Neural cell (in vitro differentiated cells): ENCODE measurements around the gene IL18BP. TPM values are rescaled to one million over a fixed set of nuclear protein-coding genes. Genes with fewer than 3 reads are reported as not detected.

Experiments
- H2AFZ ChIP-seq: fragments of 200-600, 300-800 bp; sonication (generic), shearing (Covaris generic); 2 replicates; pipeline ENCODE4 v1.6.0; 2014; ENCODE audit warnings: low read depth, mild to moderate bottlenecking, antibody characterized with exemption, low read length, moderate library complexity
- H3F3A ChIP-seq: fragments of 200-600 bp; shearing (Covaris generic); 2 replicates; pipeline ENCODE4 v1.6.1; 2016; ENCODE audit warnings: mild to moderate bottlenecking, moderate library complexity, mixed read lengths, antibody characterized with exemption, low read length; ENCODE audit not compliant: insufficient read depth, poor library complexity, severe bottlenecking
- H3K27ac ChIP-seq: fragments of 200-600, 300-800 bp; sonication (generic), shearing (Covaris generic); 2 replicates; pipeline ENCODE4 v1.5.1; 2014; ENCODE audit warnings: mild to moderate bottlenecking, low read length, moderate library complexity
- H3K27me3 ChIP-seq: fragments of 300-800, 200-600 bp; sonication (generic), shearing (Covaris generic); 2 replicates; pipeline ENCODE4 v1.6.0; 2014; ENCODE audit warnings: mild to moderate bottlenecking, low read depth, low read length, moderate library complexity; ENCODE audit not compliant: insufficient read depth
- H3K36me3 ChIP-seq: fragments of 300-800, 200-600 bp; sonication (generic), shearing (Covaris generic); 2 replicates; pipeline ENCODE4 v1.5.1; 2014; ENCODE audit warnings: mild to moderate bottlenecking, antibody characterized with exemption, low read length, moderate library complexity; ENCODE audit not compliant: insufficient read depth
- H3K4me2 ChIP-seq: fragments of 300-800, 200-600 bp; sonication (generic), shearing (Covaris generic); 2 replicates; pipeline ENCODE4 v1.6.0; 2014; ENCODE audit warnings: mild to moderate bottlenecking, low read length
- H3K4me3 ChIP-seq: fragments of 300-800, 200-600 bp; sonication (generic), shearing (Covaris generic); 2 replicates; pipeline ENCODE4 v1.5.1; 2014; ENCODE audit warnings: mild to moderate bottlenecking, low read length, moderate library complexity
- H3K79me2 ChIP-seq: fragments of 200-600 bp; shearing (Covaris generic); replicated peaks from 2 replicates; pipeline ENCODE4 v1.6.0; 2014; ENCODE audit warnings: mild to moderate bottlenecking, low read length, moderate library complexity; ENCODE audit not compliant: insufficient read depth
- H3K9ac ChIP-seq: fragments of 300-800, 200-600 bp; sonication (generic), shearing (Covaris generic); 2 replicates; pipeline ENCODE4 v1.6.1; 2016; ENCODE audit warnings: mild to moderate bottlenecking, low read length, mixed read lengths
- H3K9me2 ChIP-seq: fragments of 200-600 bp; shearing (Covaris generic); 2 replicates; pipeline ENCODE4 v1.6.1; 2016; ENCODE audit warnings: mild to moderate bottlenecking, low read length, mixed read lengths; ENCODE audit not compliant: insufficient read depth
- H3K9me3 ChIP-seq: fragments of 200-600, 300-800 bp; sonication (generic), shearing (Covaris generic); 2 replicates; pipeline ENCODE4 v1.6.1; 2016; ENCODE audit warnings: mild to moderate bottlenecking, mixed run types, low read length, moderate library complexity, mixed read lengths
- H4K20me1 ChIP-seq: fragments of 200-600 bp; shearing (Covaris generic); 2 replicates; pipeline ENCODE4 v1.6.1; 2016; ENCODE audit warnings: mild to moderate bottlenecking, mixed run types; ENCODE audit not compliant: insufficient read depth
- CTCF ChIP-seq: fragments of 450-650 bp; IDR thresholded peaks from 2 replicates; pipeline ENCODE4 v1.5.1; 2014; ENCODE audit warnings: antibody characterized with exemption, mild to moderate bottlenecking, moderate library complexity; ENCODE audit not compliant: poor library complexity, severe bottlenecking
- EP300 ChIP-seq: fragments of 450-650 bp; conservative IDR thresholded peaks from 2 replicates; pipeline ENCODE4 v1.6.1; 2014; ENCODE audit warnings: antibody characterized with exemption, mild to moderate bottlenecking, moderate library complexity; ENCODE audit not compliant: poor library complexity, severe bottlenecking
- EZH2 ChIP-seq: fragments of 200-600, 300-800 bp; shearing (Covaris generic), sonication (generic); IDR thresholded peaks from 2 replicates; pipeline ENCODE4 v1.6.1; 2014; ENCODE audit warnings: antibody characterized with exemption, low read length, borderline replicate concordance, mild to moderate bottlenecking; ENCODE audit not compliant: insufficient read depth, poor library complexity, severe bottlenecking
- MXI1 ChIP-seq: fragments of 450-650 bp; conservative IDR thresholded peaks from 2 replicates; pipeline ENCODE4 v1.6.1; 2014; ENCODE audit warnings: antibody characterized with exemption, mild to moderate bottlenecking; ENCODE audit not compliant: poor library complexity, severe bottlenecking
- POLR2AphosphoS5 ChIP-seq: IDR thresholded peaks from 2 replicates; pipeline ENCODE4 v1.6.1; 2012
- RAD21 ChIP-seq: fragments of 450-650 bp; conservative IDR thresholded peaks from 2 replicates; pipeline ENCODE4 v1.6.1; 2014; ENCODE audit warnings: antibody characterized with exemption, mild to moderate bottlenecking, moderate library complexity
- SMC3 ChIP-seq: fragments of 450-650 bp; conservative IDR thresholded peaks from 2 replicates; pipeline ENCODE4 v1.6.1; 2014; ENCODE audit warnings: antibody characterized with exemption, mild to moderate bottlenecking, moderate library complexity; ENCODE audit not compliant: poor library complexity
- TAF1 ChIP-seq: IDR thresholded peaks from 2 replicates; pipeline ENCODE4 v1.6.1; 2012; ENCODE audit warnings: low read depth
- polyA plus RNA-seq: library from polyadenylated mRNA; depleted of rRNA; stranded (reverse); fragments of >200 nt; gene quantifications from 2 replicates; pipeline ENCODE4 v1.2.3, GENCODE V29; 2014
- TF ChIP-seq, protein P1 (sequence below): IDR thresholded peaks from 2 replicates; pipeline ENCODE4 v1.6.1; 2012; ENCODE audit warnings: borderline replicate concordance

Gene IL18BP
- polyA plus RNA-seq, 1 donor from 2014 or later, result 3.1 TPM

DNA sequence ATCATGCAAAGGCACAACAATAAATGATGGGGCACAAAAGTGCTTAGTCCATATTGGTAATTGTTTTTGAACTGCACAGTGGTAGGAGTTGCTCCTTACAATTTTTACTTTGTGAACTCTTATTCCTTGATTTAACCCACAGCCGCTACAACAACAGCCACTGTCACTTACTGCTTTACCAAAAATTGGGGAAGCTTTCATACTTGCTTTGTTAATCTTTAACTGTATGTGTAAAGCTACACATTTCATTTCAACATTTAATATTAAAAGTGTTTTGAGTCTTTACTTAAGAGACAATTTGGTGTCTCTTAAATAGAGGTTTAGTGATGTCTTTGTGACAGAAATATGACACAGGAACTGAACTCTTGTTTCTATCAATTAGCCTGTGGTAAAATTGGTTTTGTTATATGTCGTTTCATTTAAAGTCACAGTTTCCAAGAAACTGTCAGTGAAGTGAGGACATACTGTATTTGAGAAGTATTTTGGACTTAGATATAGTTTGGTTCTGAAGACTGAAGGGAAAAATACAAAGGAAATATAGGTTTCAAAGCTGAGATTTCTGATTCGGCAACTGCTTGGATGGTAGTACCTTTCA is 6.5 kb upstream of the IL18BP start:
- Histone ChIP-seq H3K9me2 (no peaks in the 10 kb centered on the region), H3K27ac (no peak overlapping the region), H2AFZ (no peak overlapping the region), H4K20me1 (no peaks in the 10 kb centered on the region), H3K4me3 (no peak overlapping the region), H3K9ac (no peak overlapping the region), H3K9me3 (no peaks in the 10 kb centered on the region), H3F3A (no peaks in the 10 kb centered on the region), H3K4me2 (no peak overlapping the region), H3K79me2 (no peaks in the 10 kb centered on the region), H3K36me3 (no peaks in the 10 kb centered on the region), H3K27me3 (no peaks in the 10 kb centered on the region)
- TF ChIP-seq CTCF (no peak), RAD21 (no peak), EP300 (no peak), POLR2AphosphoS5 (no peak), TAF1 (no peak)

GRCh38 chr11:71994786-71995185 is 3.9 kb upstream of the IL18BP start:
- Histone ChIP-seq H3K4me3 (no peak overlapping the region), H3K27ac (no peak overlapping the region), H3K9me2 (no peaks in the 10 kb centered on the region), H3K4me2 (no peak overlapping the region), H3K36me3 (no peaks in the 10 kb centered on the region), H4K20me1 (no peaks in the 10 kb centered on the region), H3K27me3 (no peaks in the 10 kb centered on the region), H3K9me3 (no peaks in the 10 kb centered on the region), H3K79me2 (no peaks in the 10 kb centered on the region), H3K9ac (no peak overlapping the region), H2AFZ (no peak overlapping the region), H3F3A (no peaks in the 10 kb centered on the region)
- TF ChIP-seq CTCF (no peak), POLR2AphosphoS5 (no peak), TAF1 (no peak), RAD21 (no peak), EZH2 (no peak), EP300 (no peak), MXI1 (no peak), SMC3 (no peak)
- TF ChIP-seq, protein P1, sequence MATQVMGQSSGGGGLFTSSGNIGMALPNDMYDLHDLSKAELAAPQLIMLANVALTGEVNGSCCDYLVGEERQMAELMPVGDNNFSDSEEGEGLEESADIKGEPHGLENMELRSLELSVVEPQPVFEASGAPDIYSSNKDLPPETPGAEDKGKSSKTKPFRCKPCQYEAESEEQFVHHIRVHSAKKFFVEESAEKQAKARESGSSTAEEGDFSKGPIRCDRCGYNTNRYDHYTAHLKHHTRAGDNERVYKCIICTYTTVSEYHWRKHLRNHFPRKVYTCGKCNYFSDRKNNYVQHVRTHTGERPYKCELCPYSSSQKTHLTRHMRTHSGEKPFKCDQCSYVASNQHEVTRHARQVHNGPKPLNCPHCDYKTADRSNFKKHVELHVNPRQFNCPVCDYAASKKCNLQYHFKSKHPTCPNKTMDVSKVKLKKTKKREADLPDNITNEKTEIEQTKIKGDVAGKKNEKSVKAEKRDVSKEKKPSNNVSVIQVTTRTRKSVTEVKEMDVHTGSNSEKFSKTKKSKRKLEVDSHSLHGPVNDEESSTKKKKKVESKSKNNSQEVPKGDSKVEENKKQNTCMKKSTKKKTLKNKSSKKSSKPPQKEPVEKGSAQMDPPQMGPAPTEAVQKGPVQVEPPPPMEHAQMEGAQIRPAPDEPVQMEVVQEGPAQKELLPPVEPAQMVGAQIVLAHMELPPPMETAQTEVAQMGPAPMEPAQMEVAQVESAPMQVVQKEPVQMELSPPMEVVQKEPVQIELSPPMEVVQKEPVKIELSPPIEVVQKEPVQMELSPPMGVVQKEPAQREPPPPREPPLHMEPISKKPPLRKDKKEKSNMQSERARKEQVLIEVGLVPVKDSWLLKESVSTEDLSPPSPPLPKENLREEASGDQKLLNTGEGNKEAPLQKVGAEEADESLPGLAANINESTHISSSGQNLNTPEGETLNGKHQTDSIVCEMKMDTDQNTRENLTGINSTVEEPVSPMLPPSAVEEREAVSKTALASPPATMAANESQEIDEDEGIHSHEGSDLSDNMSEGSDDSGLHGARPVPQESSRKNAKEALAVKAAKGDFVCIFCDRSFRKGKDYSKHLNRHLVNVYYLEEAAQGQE, result no peak
